ENCODE measurements around the gene PIP4K2B. TPM values are rescaled to one million over a fixed set of nuclear protein-coding genes. Genes with fewer than 3 reads are reported as not detected.
A peak's percentile ranks its signal among the peaks of the same experiment; 100 is the strongest.

PIP4K2B gene
- total and polyA plus RNA-seq, 2 of the 8 experiments (the other 6 are each of a cell fraction or from before 2014, with no cell fraction given): 21.5 to 57.8 TPM

- 2% methylated on average over 32 of the region's 64 CpGs; no CpG with 5 or more reads in 1 of the 2 experiments for WGBS, 2 experiments (ENCODE audit: extremely low coverage in 1 of 2, insufficient coverage in 1 of 2, insufficient read length in 1 of 2, insufficient replicate concordance in 2 of 2, low coverage in 1 of 2, low lambda C conversion rate in 2 of 2, missing lambda C conversion rate in 1 of 2)
- peak overlapping the region; percentile 65 for H3K4ac ChIP-seq (replicated peaks; ENCODE audit: insufficient read length, low read depth, low read length)
- peak overlapping the region; percentile 66 for H4K5ac ChIP-seq (ENCODE audit: insufficient read length, low read depth, low read length)
- FAIRE-seq (no peak), DNase-seq (ENCODE audit: low read depth in 1 of 2, low spot score in 2 of 2) (peak in 1 of 2 experiments; percentile 76)
- H3K27me3 ChIP-seq (replicated peaks in 1 of 4; ENCODE audit: control insufficient read depth in 3 of 4, extremely low read depth in 1 of 4, insufficient read depth in 3 of 4, low read length in 3 of 4): peaks cover 0 to 11% (median 5%) of the 10 kb centered on the region in 4 experiments; a peak in 5 of 7 replicates
- peak overlapping the region; percentile 78 to 90 (median 88) for H3K4me3 ChIP-seq (ENCODE audit: extremely low read depth in 1 of 4, insufficient read depth in 2 of 4, low read depth in 3 of 4, low read length in 4 of 4)
- H2AFZ ChIP-seq (ENCODE audit: low read length): no peak overlapping the region
- peaks cover 26 to 32% of the 10 kb centered on the region in 2 experiments for H4K20me1 ChIP-seq (replicated peaks in 1 of 2; ENCODE audit: control insufficient read depth in 1 of 2, insufficient read depth in 2 of 2, low read length in 2 of 2)
- no peak overlapping the region for H2AK5ac ChIP-seq (ENCODE audit: low read depth, low read length)
- H3K14ac ChIP-seq (ENCODE audit: insufficient read length): peak overlapping the region; percentile 67
- peak overlapping the region; percentile 84 to 89 for H3K4me2 ChIP-seq (ENCODE audit: insufficient read depth in 1 of 2, low read depth in 2 of 2, low read length in 2 of 2)
- H4K8ac ChIP-seq (ENCODE audit: extremely low read depth, insufficient read depth, low read length): peak overlapping the region; percentile 74; the same call in 1 of the 2 replicates
- ChIA-PET POLR2A (ENCODE audit: partially characterized antibody) (interaction anchor here (2.5 to 4.8 kb wide), 3 partner anchors 16 to 28 kb away, joined by 12 to 40 read pairs (median 19); partner anchors contain the start of gene CISD3), CTCF (ENCODE audit: partially characterized antibody) (interaction anchor here (0.6 kb wide), 1 partner anchor 118 kb away, joined by 3 read pairs; no protein-coding TSS in a partner anchor)
- no peak overlapping the region for H2BK12ac ChIP-seq (ENCODE audit: low read depth, low read length)
- no peaks in the 10 kb centered on the region for H3K9me3 ChIP-seq (ENCODE audit: insufficient read depth in 2 of 2, low read depth in 1 of 2, low read length in 1 of 2)
- H3K79me2 ChIP-seq (ENCODE audit: control insufficient read depth in 1 of 2, insufficient read depth in 2 of 2, low read length in 2 of 2): peaks cover 40 to 47% of the 10 kb centered on the region in 2 experiments
- no peak overlapping the region for H3K23ac ChIP-seq (ENCODE audit: insufficient read length)
- peak overlapping the region; percentile 72; the same call in 1 of the 2 replicates for H2BK15ac ChIP-seq (ENCODE audit: low read length)
- H4K91ac ChIP-seq (replicated peaks; ENCODE audit: insufficient read length, low read length): peak overlapping the region; percentile 95
- H3K9ac ChIP-seq (replicated peaks in 1 of 4; ENCODE audit: extremely low read depth in 1 of 4, low read depth in 3 of 4, low read length in 3 of 4): peak overlapping the region; percentile 84 to 96 (median 87)
- peak overlapping the region; percentile 49 for H3K18ac ChIP-seq (ENCODE audit: extremely low read depth, low read length)
- no peaks in the 10 kb centered on the region for H3K36me3 ChIP-seq (ENCODE audit: control insufficient read depth in 2 of 4, insufficient read depth in 4 of 4, low read length in 3 of 4)
- H3K23me2 ChIP-seq (ENCODE audit: low read depth, low read length): peaks cover 48% of the 10 kb centered on the region
- no peak overlapping the region for H2BK20ac ChIP-seq (ENCODE audit: low read length)
- peak overlapping the region; percentile 87 for H3K27ac ChIP-seq (ENCODE audit: low read depth, low read length)
- H2BK5ac ChIP-seq (ENCODE audit: low read depth, low read length): peak overlapping the region; percentile 88; the same call in 1 of the 2 replicates
- peaks cover 14% of the 10 kb centered on the region for H3K79me1 ChIP-seq (ENCODE audit: low read depth, low read length)
- peak overlapping the region; percentile 21 for H2BK120ac ChIP-seq (replicated peaks; ENCODE audit: low read depth, low read length)
- H3K56ac ChIP-seq (replicated peaks; ENCODE audit: insufficient read length, low read depth, low read length): peak overlapping the region; percentile 65
- H3K4me1 ChIP-seq (replicated peaks in 1 of 4; ENCODE audit: control insufficient read depth in 3 of 4, insufficient read depth in 4 of 4, low read length in 3 of 4): peaks cover 7 to 31% (median 21%) of the 10 kb centered on the region in 4 experiments
- TF ChIP-seq YY1 (IDR thresholded peaks at IDR 0.05; ENCODE audit: low read depth, low read length) (peak; percentile 90), JUND (IDR thresholded peaks at IDR 0.05; ENCODE audit: low read length) (no peak), CEBPB (IDR thresholded peaks at IDR 0.05; ENCODE audit: low read depth, low read length) (no peak), SIRT6 (IDR thresholded peaks at IDR 0.05; ENCODE audit: low read length) (no peak), JUN (IDR thresholded peaks at IDR 0.05; ENCODE audit: low read depth, low read length) (no peak), NRF1 (IDR thresholded peaks at IDR 0.05; ENCODE audit: low read depth, low read length) (no peak), SP4 (IDR thresholded peaks at IDR 0.05; ENCODE audit: low read length) (no peak), SIN3A (conservative IDR thresholded peaks at IDR 0.05 in 1 of 2, IDR thresholded peaks at IDR 0.05 in 1 of 2; ENCODE audit: low read depth in 1 of 2, low read length in 2 of 2) (0 out of 4 replicates have a peak, but pooled peaks of 1 of the 2 experiments have one; percentile 15), MAFK (IDR thresholded peaks at IDR 0.05; ENCODE audit: low read depth, low read length) (no peak), USF2 (IDR thresholded peaks at IDR 0.05; ENCODE audit: low read length) (no peak), CBX8 (IDR thresholded peaks at IDR 0.05; ENCODE audit: borderline replicate concordance, low read depth, low read length) (no peak)
Measured at GRCh38 chr17:38747463-38748148, 51.8 kb downstream of the PIP4K2B start.

Measured in H1 (cell line).